ENCODE results near the gene GMEB2. TPM values are rescaled to one million over a fixed set of nuclear protein-coding genes. Genes with fewer than 3 reads are reported as not detected.

GMEB2 gene
- total RNA-seq, 1 donor from 2014 or later = 17.4 TPM

DNA sequence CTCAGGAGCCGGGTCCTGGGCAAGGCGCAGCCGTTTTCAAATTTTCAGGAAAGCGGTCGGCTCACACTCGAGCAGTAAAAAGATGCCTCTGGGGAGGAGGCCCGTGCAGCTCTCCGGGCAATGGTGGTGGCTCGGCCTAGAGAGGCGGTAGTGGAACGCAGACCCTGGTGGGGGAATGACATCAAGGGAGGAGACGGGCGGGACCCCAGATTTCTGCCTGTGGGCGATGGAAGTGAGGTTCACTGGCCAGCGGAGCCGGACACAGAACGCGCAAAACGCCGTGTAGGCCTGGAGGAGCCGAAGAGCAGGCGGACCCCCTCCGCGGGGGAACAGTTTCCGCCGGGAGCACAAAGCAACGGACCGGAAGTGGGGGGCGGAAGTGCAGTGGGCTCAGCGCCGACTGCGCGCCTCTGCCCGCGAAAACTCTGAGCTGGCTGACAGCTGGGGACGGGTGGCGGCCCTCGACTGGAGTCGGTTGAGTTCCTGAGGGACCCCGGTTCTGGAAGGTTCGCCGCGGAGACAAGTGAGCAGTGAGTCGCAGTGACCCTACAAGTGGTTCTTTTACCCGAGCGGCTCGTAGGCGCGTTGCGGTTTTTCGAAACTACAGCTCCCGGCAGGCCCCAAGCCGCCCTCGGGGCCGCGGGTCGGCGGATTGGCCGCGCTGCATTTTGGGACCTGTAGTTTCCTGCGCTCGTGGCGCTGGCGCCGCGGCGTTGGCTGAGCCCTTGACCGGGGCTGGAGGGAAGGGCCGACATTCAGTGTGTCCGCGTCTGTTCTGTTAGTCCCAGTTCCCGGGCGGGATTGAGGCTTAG is 31.2 kb upstream of the GMEB2 start, which contains the start of gene RTEL1:
TSS of gene RTEL1 (plus strand) at position 376 of the 812 bp plus-strand sequence. CDS start 1,091 bp downstream, outside the sequence.
- intact Hi-C loops (cut with micrococcal nuclease) = loop anchor here (1.0 to 10.0 kb wide), 5 partner anchors 31 to 407 kb away; partner anchors contain the start of genes ABHD16B, ARFRP1, GMEB2 and SAMD10

DNA sequence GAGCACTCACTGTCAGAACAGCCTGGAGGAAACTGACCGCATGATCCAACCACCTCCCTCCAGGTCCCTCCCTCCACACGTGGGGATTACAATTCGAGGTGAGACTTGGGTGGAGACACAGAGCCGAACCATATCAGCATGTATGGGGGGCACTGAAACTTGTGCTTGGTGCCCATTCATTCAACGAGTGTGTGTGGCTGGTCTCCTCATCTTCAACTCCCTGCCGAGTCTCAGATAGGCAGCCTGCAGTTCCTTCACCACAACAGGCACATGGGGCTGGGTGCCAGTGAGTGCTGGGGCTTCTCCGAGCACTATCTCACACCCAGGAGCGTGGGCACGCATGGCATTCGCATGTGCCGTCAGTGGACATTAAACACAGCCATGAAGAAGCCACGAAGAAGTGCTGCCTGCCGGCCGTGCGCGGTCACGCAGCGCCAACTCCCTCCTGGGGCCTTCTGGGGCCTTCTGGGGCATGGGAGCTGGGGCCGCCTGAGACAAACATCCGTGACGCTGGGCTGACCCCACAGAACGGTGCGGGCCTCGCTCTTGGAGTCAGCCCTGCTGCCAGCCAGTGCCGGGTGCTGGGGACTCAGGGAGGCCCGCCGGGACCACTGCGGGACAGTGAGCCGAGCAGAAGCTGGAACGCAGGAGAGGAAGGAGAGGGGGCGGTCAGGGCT is 30.5 kb upstream of the GMEB2 start:
- intact Hi-C loops (cut with micrococcal nuclease) = loop anchor here (10.0 kb wide), 3 partner anchors 207 to 407 kb away; partner anchors contain the start of genes ABHD16B, SAMD10, TCEA2 and TPD52L2

DNA sequence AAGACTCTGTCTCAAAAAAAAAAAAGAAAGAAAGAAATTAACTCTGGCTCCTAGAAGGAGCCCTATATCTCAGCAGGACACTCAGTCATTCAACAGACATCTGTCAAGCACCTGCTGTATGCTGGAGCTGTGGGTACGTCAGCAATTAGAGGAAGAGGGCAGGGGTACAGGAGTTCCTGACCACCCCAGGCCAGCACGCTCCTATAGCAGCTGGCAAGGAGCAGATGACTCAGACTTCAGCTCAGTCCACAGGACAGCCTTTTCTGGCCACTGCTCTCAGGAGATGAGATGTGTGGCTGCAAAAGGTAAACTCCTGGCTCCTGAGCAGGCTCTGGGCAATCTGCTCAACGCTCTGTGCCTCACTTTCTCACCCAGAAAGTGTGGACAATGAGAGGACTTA is 29.6 kb upstream of the GMEB2 start:
- intact Hi-C loops (cut with micrococcal nuclease) = loop anchor here (10.0 kb wide), 3 partner anchors 208 to 408 kb away; partner anchors contain the start of genes ABHD16B, SAMD10, TCEA2 and TPD52L2

DNA sequence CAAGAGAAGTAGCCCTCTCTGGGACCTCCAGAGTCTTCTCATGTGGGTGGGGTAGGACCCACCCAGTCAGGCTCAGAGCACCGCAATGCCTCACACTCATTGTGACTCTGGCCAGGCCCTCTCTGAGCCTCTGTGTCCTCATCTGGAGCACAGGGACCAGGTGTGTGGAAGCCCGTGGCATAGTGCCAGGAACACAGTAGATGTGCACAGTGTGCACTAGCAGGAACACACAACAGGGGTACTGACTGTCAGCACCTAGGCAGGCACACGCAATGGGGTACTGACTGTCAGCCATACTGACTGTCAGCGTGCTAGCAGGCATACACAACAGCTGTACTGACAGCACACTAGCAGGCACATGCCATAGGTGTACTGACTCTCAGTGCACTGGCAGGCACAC is 28.3 kb upstream of the GMEB2 start:
- intact Hi-C loops (cut with micrococcal nuclease) = loop anchor here (10.0 kb wide), 3 partner anchors 210 to 410 kb away; partner anchors contain the start of genes ABHD16B, SAMD10, TCEA2 and TPD52L2

DNA sequence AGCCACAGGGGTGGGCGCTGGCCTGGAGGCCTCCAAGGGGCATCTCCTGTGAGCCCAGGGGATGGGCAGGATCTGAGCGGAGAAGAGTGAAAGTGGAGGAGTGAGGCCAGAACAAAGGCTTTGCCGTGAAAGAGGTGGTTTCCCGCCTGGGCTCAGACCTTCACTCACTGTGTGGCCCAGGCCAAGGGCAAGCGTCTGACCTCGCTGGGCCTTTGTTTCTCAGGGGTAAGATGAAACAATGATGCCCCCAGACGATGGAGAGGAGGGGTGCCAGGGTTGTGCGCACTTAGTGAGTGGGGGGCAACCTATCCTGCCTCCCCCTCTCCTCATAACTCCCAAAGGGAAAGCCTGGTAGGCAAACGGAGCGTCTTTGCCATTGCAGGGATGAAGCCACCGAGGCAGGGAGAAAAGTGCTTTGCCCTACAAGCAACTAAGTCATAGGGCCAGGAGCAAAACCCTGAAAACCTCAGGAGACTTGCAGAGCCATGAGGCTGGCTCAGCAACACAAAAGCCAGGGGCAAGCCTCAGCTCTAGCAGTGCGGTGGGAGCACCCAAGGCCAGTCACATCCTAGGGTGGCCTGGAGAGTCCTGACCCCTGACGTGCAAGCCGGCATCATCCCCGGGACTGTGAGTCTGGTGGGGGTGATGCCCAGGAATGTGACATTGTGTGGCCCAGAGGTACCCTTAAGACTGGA is 27.2 kb upstream of the GMEB2 start:
- intact Hi-C loops (cut with micrococcal nuclease) = loop anchor here (5.0 to 10.0 kb wide), 4 partner anchors 72 to 411 kb away; partner anchors contain the start of genes ABHD16B, SAMD10, TCEA2 and TPD52L2

DNA sequence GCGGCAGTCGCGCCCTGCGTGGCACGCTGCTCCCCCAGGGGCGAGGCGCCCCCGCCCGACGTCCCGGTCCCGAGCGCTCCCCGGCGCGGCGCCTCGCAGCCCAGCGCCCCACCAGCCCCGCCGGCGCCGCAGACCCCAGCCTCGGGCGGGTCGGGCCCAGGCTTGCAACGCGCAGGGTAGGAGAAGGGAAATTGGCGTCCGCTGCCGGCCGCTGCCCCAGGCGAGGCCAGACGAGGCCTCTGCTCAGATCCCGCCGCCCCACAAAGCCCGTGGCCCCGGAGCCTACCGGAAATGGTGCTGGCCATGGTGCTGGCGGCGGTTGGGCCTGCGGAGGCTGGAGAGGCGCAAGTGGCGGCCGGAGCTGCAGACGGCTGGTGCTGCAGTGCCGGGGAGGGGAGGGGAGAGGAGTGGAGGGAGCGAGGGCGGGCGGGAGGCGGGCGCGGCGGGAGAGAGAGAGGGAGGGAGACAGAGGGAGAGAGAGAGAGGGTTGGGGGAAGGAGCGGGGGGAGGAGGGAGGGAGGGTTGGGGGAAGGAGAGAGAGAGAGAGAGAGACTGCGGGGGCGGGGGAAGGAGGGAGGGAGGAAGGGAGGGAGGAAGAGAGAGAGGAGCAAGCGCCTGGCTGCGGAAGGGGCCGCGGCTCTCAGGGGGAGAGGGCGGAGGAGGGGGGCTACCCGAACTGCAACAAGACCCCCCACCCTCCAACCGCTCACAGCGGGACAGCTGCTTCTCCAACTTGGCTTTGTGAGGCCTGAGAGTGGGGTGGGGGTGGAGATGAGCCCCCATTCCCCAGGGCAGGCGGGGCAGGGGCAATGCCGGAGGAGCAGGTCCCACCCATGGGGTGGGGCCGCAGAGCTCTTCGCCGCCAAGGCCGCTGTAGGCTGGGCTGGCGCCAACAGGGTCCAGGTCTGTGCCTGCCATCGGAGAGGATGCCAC is 26.4 kb upstream of the GMEB2 start, which contains the start of gene STMN3:
TSS of gene STMN3 (minus strand) at position 384 of the 933 bp plus-strand sequence. CDS start at position 305, 79 bp downstream.
- intact Hi-C loops (cut with micrococcal nuclease) = loop anchor here (5.0 to 10.0 kb wide), 4 partner anchors 71 to 411 kb away; partner anchors contain the start of genes ABHD16B, SAMD10, TCEA2 and TPD52L2

DNA sequence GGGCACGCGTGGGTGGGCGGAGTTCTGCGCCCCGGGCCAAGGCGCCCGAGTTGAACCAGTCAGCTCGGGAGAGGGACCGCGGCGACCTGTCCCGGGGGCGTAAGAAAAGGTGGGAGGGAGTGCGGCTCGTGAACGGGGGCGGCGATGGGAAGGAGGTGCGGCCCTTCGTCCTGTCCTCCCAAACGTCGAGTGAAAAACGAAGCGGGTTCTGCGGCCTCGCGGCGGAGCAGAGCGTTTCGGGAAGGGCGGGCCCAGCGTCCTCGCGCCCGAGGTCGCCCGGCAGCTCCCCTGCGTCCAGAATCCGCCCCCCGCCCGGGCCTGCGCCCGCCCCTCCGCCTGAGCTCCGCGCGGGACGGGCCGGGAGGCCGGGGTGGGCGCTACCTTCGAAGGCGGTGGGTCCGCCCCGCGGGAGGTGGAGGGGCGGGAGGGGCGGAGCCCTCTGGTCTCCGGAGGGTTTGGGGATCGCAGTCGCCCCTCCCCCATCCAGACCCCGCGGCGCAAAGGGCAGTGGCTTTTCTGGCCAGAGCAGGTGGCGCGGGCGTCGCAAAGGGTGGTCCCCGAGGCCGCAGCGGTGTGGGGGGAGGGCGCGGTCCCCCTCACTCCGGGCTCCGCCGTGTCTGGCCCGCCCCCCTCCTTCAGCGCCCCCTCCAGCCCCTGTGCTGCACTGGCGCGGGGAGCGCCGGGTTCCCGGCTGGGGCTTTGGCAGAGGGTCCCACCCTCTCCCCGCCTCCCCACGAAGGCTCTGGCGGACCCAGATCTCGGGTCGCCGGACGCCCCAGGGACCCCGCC is 25.5 kb upstream of the GMEB2 start:
- intact Hi-C loops (cut with micrococcal nuclease) = loop anchor here (5.0 to 10.0 kb wide), 4 partner anchors 70 to 412 kb away; partner anchors contain the start of genes ABHD16B, SAMD10, TCEA2 and TPD52L2

DNA sequence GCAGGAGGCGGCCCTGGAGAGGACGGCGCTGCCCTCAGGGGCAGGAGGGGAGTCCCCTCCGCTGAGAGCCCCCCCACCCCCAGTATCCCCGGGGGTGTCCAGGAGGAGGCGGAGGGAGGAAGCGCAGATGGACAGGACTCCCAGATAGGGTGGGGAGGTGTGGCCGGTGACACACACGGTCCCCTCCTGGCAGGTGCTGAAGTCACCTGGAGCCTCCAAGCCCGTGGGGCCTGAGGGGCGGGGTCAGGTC is 25.0 kb upstream of the GMEB2 start:
- intact Hi-C loops (cut with micrococcal nuclease) = loop anchor here (5.0 to 10.0 kb wide), 4 partner anchors 70 to 413 kb away; partner anchors contain the start of genes ABHD16B, SAMD10, TCEA2 and TPD52L2

DNA sequence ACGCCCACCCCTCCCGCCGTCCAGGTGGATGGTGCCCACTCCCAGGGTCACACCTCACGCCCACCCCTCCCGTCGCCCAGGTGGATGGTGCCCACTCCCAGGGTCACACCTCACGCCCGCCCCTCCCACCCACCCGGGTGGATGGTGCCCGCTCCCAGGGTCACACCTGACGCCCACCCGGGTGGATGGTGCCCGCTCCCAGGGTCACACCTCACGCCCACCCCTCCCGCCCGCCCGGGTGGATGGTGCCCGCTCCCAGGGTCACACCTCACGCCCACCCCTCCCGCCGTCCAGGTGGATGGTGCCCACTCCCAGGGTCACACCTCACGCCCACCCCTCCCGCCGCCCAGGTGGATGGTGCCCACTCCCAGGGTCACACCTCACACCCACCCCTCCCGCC is 23.6 kb upstream of the GMEB2 start:
- intact Hi-C loops (cut with micrococcal nuclease) = loop anchor here (5.0 to 10.0 kb wide), 4 partner anchors 68 to 414 kb away; partner anchors contain the start of genes ABHD16B, SAMD10, TCEA2 and TPD52L2

DNA sequence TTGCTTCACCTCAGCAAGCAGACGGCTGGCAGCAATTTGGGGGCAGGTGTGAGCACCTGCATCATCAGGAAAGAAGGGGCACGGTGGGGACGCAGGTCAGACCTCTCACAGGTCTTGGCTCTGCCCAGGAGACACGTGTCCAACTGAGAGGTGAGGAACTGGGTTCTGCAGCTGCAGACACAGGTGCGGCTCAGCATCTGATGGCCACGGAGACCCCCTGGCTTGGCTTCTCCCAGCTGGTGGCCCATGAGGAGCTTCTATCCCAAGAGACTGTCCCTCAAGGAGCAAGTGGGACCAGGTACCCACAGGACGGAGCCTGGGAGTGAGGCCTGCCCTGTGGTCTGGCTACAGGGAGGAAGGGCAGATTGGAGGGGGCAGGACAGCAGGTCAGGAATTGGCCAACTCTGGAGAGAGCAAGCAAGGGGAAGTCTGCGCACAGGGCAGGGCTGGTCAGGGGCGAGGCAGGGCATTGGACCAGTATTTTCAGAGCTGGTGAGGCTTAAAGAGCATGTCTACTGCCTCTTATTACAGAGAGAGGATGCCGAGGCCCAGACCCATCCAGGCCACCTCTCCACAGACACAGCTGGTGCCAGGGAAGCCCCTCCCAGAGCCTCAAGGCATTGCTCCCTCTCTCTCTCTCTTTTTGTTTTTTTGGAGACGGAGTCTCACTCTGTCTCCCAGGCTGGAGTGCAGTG is 22.1 kb upstream of the GMEB2 start:
- intact Hi-C loops (cut with micrococcal nuclease) = no loop called here

DNA sequence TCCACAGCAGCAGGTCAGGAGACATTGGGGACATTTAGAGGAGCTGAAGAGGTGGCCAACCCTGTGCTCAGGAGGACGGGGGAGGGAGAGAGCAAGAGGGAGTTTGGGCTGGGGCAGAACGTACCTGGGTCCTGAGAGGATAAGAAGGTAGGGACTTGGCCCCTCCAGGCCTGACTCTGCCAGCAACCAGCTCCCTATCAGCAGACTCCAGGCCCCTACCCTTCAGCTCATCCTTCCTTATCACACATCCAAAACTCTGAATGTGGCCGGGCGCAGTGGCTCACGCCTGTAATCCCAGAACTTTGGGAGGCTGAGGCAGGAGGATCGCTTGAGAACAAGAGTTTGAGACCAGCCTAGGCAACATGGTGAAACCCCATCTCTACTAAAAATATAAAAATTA is 21.3 kb upstream of the GMEB2 start:
- intact Hi-C loops (cut with micrococcal nuclease) = no loop called here

DNA sequence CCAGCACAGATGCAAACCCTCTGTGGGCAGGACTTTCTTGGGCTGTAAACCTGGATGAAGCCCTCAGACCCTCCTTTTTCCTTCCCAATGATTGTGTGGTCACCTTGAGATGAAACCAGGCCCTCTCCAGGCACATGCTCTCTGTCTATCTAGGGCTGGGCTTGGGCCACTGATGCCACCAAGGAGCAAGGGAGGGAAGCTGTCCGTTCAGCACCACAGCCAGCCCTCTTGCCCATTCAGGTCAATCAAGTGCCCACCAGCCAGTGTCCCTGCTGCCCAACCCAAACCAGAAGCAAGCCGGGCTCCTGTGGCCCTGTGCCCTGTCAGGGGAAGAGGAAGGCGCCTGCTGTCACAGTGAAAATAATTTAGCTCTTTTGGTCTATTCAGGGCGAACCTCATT is 18.3 kb upstream of the GMEB2 start:
- intact Hi-C loops (cut with micrococcal nuclease) = no loop called here

DNA sequence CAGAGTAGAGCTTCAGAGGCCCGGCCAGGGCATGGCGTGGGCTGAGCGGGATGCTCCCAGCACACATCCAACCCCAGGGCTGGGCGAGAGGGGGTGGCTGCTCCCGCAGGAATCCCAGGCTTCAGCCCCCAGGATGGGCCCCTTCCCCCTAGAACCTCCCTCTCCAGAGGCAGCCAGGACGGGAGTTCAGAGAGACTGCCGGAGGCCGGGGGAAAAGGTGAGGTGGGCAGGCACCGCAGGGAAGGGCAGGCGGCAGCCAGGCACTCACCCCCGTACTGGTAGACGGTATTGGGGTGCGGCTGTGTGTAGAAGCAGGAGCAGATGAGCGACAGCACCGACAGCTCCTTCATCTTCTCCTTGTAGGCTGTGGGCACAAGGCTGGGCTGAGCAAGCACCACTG is 17.0 kb upstream of the GMEB2 start:
- intact Hi-C loops (cut with micrococcal nuclease) = loop anchor here (5.0 kb wide), 1 partner anchor 93 kb away; the partner anchor contains the start of genes LIME1 and SLC2A4RG

DNA sequence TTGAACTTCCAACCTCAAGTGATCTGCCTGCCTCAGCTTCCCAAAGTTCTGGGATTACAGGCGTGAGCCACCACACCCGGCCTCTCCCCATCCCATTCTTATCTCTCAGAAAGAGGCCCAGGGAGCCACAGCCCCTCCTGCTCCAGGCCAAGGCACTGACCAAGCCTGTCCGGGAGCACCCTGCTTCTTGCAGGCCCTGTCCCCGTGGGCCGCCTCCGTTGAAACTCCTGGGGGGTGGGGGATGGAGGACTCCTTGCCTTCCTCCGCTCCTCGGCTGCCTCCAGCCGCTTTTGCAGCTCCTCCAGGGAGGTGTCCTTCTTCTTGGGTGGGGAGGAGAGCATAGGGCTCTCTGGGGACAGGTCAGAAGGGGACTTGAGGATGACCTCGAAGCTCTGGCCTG is 16.6 kb upstream of the GMEB2 start:
- intact Hi-C loops (cut with micrococcal nuclease) = loop anchor here (5.0 kb wide), 1 partner anchor 94 kb away; the partner anchor contains the start of genes LIME1 and SLC2A4RG

DNA sequence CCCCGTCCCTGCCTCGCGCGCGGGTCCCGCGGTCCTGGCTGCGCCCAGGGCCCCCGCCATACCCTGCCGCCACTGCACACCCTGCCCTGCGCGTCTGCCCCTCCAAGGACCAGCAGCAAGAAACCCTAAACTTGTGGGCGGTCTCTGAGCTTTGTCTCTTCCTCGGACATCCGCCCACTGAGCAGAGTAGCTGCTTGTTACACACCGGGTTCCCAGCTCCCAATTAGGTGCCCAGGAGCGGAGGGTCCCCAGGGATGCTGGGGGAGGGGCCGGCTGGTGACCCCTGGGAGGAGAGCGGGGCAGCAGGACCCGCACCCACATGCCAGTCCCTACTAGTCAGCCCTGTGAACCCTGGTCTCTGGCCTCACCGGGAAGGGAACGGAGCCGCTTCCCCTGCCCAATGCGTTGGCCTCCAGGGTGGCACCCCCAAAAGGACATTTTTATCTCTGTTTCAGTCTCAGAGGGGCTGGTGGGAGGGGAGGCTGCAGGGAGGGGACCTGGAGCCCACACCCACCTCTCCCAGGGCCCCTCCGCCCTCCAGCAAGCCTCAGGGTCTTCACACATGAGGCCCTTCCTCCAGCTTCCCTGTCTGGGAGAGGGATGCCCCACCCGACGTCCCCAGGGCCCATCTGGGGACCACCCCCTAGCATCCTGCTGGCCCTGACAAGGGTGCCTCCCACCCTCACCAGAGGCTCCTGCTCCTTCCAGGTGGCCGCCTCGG is 15.8 kb upstream of the GMEB2 start:
- intact Hi-C loops (cut with micrococcal nuclease) = loop anchor here (5.0 kb wide), 1 partner anchor 95 kb away; the partner anchor contains the start of genes LIME1 and SLC2A4RG

DNA sequence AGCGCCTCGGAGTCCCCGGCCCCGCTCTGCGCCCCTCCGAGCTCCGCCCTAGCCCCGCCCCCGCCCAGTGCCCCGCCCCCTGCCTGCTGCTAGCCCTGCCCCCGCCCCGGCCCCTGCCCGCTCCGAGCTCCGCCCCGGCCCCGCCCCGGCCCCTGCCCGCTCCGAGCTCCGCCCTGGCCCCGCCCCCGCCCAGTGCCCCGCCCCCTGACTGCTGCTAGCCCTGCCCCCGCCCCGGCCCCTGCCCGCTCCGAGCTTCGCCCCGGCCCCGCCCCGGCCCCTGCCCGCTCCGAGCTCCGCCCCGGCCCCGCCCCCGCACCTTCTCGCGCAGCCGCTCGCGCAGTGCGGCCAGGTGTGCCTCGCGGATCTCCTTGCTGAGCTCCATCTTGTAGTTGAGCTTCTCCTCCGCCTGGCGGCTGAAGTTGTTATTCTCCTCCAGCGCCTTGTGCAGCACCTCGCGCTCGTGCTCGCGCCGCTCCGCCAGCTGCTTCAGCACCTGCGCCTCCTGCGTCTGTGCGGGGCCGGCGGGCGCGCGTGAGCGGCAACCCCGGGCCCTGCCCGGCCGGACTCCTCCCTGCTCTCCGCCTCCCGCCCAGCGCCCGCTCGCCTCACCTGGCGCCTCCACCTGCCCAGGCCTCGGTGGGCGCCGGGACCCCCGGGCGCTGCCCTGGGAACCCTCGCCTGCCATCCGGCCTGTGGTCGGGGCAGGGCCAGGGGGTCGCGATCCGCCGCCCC is 15.1 kb upstream of the GMEB2 start:
- intact Hi-C loops (cut with micrococcal nuclease) = loop anchor here (5.0 kb wide), 1 partner anchor 95 kb away; the partner anchor contains the start of genes LIME1 and SLC2A4RG

Measured in T-helper 2 cell treated with Interferon-gamma antibody and Interleukin-4, amounts not matched to agents 100 ng/mL and 5 ng/mL, for 36 hours (primary cell).